HG03521 (cell line): ENCODE measurements around the gene ELMOD1.

Source experiments
- ATAC-seq: cut with Tn5 transposase; IDR thresholded peaks from one replicate; pipeline ENCODE4 v1.9.1; 2021; ENCODE audit warnings: mild to moderate bottlenecking, moderate library complexity; ENCODE audit not compliant: unreplicated experiment

Gene ELMOD1

DNA sequence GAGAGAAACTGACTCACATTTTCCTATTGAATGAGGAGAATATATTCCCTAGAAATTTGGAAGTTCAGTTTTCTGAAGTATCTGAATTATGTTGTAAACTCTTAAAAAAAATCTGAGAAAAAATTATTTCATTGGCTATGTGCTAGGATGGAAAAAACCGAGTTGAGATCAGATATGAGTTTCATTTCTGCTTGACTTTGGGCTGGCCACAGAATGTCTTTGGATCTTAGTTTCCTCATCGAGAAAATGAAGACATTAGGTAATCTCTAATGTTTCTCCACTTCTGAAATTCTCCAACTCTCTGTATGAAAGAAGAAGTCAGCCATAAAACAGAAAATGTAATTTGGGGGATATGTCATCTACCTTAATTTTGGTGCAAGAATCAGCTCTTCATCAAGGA is 92.1 kb downstream of the ELMOD1 start:
- ATAC-seq, result no peak

DNA sequence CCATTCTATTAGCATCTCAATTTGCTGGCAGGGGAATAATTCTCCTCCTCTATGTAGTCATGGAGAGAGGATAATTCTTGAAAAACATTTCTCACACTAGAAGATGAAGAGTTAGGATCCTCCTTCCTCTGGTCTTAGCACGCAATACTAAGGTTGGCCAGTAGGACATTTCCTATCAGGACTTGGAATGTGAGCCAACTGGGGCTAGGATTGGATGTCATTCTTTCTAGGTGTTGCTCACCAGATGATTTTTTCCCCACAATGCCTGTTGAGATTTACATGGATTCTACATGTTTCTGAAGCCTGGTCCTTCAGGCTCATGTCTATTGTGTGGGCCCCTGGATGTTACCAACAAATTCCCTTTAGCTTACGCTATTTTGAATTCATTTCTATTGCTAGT is 92.9 kb downstream of the ELMOD1 start:
- peak; percentile 65 for ATAC-seq

DNA sequence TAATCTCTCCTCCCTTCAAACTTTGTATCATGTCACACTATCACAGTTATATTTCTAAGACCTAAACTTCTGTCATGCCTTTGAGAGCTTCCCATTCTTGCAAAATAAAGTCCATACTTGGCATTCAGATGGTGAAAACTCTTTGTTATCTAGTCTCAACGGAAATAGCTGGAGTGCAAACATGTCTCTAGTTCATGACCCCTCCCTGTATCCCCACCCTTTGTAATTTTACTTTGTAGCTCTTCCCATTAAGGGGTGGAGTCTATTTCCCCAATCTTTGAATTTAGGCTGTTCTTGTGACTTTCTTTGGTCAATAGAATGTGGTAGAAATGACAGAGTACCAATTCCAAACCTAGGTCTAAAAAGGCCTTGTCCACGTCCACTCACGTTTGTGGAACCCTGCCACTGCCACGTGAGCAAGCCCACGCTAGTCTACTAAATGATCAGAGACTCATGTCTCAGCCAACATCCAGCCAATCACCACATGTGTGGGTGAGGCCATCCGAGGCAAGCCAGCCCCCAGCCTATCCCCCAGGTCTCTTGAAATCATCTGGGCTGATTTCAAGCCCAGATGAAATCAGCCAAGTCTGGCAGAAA is 97.5 kb downstream of the ELMOD1 start:
- no peak for ATAC-seq

DNA sequence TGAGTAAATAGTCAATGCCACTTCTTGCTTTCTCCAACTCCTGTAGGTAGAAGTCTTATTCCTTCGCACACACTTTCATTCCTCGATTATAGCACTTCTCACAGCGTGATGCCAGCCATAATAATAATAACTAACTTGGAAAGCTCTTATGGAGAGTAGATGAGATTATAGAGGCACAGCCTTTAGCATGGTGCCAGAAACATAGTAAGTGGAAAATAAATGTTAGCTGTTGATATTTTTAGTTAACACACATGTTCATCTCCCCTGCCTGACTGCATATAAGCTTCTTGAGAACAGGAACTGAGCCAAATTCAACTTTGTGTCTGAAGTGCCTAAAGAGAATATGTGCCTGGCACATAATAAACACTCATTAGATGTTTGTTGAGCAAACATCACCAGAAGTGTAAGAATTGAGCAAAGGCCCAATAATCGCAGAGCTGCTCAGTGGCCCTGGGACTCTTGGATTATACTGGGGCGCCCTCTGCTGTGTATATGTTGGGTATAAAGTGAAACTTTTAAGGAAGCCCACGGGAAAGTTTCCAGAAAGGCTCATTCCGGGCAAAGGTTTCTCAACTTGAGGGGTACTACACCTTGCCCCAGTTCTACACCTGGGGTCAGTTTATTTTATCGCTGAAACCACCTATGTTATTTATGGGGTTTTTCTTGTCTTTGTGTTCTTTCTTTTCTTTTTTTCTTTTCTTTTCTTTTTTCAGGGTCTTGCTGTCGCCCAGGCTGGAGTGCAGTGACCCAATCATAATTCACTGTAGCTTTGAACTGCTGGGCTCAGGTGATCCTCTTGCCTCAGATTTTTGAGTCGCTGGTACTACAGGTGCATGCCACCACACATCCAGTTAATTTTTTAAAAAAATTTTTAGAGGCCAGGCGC is 98.6 kb downstream of the ELMOD1 start:
- peak; percentile 72 for ATAC-seq

DNA sequence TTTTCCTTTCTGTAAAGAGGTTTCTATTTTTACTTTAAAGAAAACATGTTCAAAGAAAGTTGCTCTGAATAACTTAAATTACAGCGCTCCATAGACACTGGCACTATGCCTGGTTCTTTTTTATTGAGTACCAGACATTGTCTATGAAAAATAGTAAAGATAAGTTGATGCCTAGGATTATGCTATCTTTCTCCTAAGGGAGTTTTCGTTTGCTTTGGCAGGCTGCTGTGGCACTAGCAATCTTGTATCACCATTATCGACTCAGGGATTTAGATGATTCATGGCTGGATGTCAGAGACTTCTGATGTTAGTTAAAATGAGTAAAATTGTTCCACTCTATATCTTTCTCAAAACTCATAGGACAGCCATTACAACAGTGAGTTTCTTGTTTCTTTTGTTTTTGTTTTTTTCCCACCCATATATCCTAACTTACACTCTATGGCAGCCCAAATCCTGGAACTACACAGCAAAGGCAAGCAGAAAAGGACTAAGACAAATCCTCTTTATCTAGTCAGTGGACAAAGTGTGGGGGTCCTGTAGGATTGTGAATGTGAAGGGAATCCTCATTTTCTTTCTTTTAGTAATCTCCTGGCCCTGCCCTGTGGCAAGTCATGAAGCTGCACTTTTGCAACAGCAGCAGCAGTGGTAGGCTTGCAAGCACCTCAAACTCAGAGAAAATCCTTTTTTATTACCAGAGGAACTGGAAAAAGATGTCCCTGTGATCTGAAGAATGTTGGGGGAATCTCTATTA is 100.2 kb downstream of the ELMOD1 start:
- no peak for ATAC-seq

DNA sequence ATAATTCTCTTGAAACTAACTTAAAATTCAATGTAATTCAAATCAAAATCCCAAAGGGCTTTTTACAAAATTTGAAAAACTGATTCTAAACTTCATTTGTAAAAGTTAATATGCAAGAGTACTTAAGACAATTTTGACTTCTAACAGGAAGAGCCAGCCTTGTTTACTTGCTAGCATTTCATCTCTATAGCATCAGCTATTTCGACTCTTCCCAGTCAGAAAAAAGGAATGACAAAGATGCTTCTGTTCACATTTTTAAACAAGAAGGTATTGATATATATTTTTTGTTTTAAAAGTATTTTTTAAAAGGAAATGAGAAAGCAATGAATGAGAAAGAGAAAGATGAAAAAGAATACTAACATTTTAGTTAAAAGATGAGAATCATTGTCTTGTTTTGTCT is 104.5 kb downstream of the ELMOD1 start:
- ATAC-seq, result no peak

DNA sequence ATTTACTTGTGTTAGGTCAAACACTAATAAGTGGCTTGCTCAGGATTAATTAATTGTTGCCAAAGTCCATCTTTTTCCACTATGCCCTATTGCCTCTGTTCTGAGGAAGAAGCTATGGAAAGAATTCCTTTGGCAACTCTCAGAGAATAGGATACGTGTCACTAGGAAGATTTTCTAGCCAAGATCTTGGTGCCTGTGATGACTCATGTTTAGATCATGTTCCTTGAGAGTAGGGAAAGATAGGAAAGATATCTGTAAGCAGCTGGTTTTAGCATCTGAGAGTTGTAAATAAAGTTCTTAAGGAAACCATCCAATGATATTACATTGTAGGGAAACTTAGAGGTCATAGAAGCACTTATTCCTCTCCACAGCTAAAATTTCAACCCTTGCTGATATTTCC is 105.2 kb downstream of the ELMOD1 start:
- no peak for ATAC-seq

DNA sequence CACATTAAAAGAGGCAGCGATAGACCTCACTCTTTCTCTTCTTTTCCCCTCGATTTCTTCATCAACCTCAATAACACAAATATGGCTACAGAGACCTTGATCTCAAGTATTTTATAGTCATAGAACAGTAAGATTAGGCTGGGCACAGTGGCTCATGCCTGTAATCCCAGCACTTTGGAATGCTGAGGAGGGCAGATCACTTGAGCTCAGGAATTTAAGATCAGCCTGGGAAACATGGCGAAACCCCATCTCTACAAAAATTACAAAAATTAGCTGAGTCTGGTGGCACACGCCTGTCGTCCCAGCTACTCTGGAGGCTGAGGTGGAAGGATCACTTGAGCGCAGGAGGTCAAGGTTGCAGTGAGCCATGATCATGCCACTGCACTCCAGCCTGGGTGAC is 106.3 kb downstream of the ELMOD1 start:
- no peak for ATAC-seq

DNA sequence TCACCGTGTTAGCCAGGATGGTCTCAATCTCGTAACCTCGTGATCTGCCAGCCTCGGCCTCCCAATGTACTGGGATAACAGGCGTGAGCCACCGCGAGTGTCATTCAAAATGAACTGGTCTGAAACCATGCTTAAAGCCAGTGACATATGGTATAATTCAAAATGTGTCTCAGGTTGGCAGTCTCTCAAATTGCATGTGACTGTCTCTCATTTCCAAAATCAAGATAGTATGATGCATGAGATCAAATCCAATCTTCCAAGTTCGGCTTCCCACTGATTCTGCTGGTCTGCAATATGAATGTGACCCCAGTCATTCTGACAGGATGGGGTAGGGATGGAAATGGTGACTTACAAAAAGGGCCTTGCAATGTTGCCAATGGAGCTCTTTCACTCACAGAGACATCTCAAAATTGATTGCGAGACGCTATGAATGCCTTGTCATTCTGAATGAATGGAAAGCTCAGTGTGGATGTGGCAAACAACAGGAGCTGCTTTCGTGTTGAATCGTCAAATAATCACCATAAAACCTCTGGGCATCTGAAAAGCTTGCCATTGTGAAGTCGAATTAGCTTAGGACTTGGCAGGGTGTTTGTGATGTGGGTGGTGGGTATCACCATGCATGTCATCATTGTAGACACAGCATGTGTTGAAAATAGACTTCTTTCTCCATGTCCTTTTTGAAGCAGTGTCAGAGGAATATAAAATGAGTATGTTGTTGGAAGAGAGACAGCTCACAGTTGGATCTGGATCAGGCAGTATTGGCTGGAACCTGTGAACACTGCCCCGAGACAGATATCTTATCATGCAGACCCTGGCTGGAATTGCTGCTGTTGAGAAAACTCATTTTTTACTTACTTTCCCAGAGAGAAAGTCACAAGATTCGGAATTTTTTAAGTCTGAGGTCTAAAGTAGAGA is 108.7 kb downstream of the ELMOD1 start:
- no peak for ATAC-seq

DNA sequence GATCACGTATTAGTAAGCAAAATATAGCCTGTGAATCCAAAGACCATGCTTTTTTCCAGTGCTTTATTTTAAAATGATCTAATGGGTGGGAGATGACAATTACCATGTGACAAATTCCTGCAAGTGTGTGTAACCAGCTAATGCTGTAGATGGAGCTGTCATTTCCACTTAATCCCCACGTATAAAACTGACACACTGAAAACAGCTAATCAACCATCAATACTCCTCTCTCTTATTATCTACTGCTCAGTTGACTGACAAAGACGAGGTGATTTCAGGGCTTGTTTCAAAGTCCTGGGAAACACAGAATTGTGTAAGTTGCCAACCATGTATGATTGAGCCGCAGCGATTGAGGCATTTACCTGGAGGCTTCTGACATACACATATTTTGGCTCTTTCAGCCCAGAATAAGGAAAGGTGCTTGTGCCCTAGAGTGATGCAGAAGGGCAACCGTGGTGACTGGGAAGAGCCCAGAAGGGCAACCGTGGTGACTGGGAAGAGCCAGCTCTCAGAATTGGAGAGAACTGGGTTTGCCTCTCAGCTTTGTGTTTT is 111.2 kb downstream of the ELMOD1 start:
- no peak for ATAC-seq

DNA sequence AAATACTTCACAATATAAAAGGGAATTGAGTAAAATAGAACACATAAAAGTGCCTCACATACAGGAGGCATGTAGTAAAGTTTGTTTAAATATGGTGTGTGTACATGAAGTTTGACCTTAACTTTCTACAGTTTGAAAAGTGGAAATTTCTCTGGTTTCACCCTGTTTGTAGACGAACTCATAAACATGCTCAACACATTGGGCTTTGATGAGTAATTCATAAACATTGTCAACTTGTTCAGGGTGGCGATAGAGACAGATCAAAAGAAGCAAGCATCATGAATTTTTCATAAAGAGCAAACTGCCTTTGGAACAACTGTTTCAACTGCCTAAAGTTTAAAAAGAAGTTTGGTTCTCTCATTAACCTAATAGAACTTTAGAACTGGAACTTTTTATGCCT is 111.8 kb downstream of the ELMOD1 start:
- ATAC-seq, result no peak

DNA sequence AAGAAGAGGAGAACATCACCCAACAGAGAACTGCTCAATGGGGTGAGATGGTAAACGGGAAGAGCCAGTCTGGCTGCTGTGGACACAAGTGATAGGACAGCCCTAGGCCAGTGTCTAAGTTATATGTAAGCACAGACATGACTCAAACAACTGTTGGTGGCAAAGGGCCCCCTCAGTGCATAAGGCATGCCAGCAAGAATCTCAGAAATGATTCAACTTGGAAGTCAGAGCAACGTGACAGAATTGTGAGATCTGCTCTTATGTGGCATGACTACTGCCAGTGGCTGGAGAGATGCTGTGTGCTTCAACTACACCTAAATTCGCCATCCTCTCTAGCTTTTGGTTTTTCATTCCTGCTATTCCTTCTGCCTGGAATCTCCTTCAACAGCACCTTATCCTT is 113.5 kb downstream of the ELMOD1 start:
- ATAC-seq, result no peak

DNA sequence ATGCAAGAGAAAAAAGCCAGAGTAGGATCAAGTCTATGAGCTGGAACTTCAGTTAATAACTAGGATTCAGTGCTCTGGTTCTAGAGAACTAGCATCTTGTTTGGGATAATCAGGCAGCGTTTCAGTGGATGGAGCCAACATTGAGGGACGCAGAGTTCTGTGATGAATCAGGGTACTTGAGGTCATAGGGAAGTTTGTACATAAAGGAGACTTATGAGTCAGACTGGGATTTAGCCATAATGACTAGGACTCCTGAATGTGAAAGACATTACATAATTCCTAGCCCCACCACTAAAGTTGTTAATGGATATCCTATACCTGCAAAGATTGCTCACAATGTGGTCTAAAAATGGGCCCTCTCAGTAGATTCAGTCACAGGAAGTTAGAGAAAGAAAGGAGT is 114.1 kb downstream of the ELMOD1 start:
- no peak for ATAC-seq

DNA sequence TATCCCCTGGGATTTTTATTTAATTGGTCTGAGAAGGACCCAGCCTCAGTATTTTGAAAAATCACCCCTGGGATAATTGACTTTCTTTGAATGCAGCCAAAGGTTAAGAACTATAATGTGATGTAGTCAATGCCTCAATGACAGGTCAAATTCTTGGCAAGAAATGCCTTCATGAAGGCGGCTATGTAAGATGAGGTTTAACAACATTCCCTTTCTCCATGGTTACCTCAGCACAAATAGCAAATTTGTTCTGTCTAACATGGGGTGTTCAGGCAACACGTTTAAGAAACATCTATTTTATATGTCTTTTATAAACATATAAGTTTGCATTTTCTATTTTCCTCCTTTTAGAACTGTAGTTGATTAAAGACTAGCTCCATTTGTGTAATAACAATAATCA is 115.6 kb downstream of the ELMOD1 start:
- ATAC-seq, result no peak

DNA sequence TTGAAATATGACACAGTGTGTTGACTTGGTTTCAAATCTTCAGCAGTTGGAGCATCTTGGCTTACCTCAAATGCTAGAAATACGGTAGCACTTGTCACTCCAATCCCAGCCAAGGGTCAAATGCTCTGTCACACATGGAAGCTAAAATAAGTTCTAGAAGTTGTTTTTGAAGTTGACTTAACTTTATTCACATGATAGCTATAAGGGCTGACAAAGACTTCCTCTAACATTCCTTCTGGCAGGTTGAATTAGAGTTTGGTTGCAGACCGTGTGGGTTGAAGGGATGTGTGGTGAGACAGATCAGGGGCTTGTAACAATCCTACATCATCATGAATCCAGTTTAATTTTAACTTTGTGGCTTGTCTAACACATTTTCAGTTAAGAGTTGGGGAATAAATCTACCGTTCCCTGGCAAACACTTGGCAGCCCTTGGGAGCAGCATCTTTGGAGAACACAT is 116.3 kb downstream of the ELMOD1 start:
- ATAC-seq, result no peak

DNA sequence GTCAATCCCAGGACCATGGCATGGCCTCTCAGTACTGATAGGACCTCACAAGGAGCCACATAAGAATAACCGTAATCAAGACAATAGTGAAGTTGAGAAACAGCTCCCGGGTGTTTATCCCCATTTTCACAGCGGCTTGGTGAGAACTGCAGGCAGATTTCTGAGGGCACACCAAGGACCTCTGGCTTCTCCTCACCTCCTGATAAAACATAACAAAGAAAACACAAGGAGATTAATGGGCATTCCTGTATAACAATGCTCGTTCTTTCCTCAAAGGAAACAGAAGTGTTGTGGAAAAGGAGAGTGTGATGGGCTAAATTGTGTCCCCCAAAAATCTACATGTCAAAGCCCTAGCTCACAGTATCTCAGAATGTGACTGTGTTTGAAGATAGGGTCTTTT is 116.9 kb downstream of the ELMOD1 start:
- no peak for ATAC-seq

DNA sequence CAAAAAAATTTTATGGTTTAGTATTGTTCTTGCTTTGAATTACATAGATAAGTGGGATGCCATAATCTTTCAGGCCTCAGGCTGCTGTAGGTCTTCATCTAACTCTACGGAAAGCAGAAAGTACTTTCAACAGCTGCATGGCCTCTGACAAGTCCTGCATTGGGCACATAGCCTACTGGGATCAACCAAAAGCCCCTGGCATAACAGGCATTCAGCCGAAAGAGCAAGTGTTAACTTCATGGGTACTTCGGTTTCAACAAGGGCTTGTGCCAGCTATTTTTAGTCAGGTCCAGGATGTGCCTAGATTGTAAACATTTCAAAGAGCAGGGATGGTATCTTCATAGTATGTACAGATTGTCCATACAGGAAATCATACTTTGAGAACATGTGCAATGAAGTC is 117.8 kb downstream of the ELMOD1 start:
- no peak for ATAC-seq

DNA sequence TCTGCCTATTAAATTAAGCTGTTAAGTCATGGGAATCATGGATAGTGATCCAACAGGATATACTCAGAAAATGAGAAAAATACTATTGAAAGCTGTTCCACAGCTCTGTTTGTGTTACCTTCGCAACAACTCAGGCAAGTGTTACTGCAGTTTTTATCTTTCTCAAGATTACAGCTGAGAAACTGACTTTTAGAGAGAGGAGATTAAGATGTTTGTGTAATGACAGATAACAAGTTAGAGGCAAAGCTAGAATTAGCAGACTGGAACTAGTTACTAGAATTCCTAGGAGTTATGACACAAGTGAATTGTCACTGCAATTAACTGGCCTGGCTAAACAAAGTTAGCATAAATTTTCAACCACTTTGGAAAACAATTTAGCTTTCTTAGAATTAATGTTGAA is 119.4 kb downstream of the ELMOD1 start:
- no peak for ATAC-seq

DNA sequence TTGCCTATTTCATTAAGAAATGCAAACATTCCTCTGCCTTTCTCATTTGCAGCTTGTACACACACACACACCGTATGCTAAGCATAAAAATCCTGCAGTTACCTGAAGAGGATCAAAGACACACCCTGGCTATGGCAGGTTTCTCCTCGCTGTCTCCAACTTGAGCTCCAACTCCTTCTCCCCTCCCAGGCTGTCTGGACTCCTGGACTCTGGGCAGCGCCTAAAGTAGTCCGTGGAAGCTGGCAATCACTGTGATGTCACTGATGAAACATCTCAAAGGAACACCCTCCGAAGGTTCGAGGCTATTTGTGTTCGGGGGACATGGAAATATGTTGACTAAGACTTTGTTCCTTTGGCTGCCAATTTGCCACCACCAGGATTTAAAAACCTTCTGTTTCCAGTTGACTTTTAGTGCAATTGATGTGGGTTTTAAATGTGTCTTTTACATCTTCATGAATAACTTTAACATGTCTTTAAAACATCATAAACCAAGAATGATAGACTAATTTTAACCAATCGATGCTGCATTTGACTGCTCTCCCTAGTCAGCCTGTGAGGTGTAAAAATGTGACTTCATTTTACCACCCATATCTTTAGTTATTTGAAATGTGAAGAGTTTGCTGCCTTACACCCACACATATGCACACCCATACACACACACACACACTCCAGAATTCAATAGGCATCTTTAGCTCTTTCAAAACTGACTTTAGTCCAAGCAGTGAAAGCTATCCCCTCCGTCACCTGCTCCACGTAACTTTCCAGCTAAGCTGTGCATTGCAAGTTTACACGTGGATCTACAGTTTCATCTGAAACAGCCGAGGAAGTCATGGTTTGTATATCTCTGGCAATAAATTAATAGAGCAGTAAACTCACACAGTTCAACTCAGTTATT is 121.2 kb downstream of the ELMOD1 start, which contains the start of gene SLN:
SLN (minus strand) TSS at position 196 of the 895 bp plus-strand sequence.
- no peak for ATAC-seq
